Measurements from ENCODE around the gene EMC1. TPM values are rescaled to one million over a fixed set of nuclear protein-coding genes. Genes with fewer than 3 reads are reported as not detected.
"Not testable (repeated sequence)": the region's sequence is repeated elsewhere in the genome, so short reads cannot be mapped to it uniquely, and the experiment has no call there.

The EMC1 gene
- total and polyA plus RNA-seq, 7 experiments from 2014 or later: 18.6 to 43.7 (median 34.0) TPM

- intact Hi-C loops (cut with micrococcal nuclease): no loop called here
- Histone ChIP-seq H3K36me3 (ENCODE audit: control insufficient read depth in 2 of 3, insufficient read depth in 3 of 3, low read length in 3 of 3) (peaks cover 6 to 87% (median 16%) of the 10 kb centered on the region in 3 experiments), H3K9me3 (ENCODE audit: control insufficient read depth in 2 of 3, low read length in 3 of 3) (no peaks in the 10 kb centered on the region), H3K27me3 (ENCODE audit: control insufficient read depth in 2 of 2, insufficient read depth in 2 of 2, low read length in 2 of 2) (no peaks in the 10 kb centered on the region), H3K27ac (ENCODE audit: low read depth, low read length) (no peak overlapping the region), H3K4me3 (ENCODE audit: low read length) (no peak overlapping the region), H3K4me1 (ENCODE audit: control insufficient read depth in 2 of 2, insufficient read depth in 2 of 2, low read length in 2 of 2) (no peaks in the 10 kb centered on the region)
- CTCF ChIA-PET: no interaction called here
- ATAC-seq (no peak), DNase-seq (no peak)
- no peaks in the 10 kb centered on the region for H3K9me3 Mint-ChIP-seq
- H3K27me3 Mint-ChIP-seq: no peaks in the 10 kb centered on the region
- H3K4me1 Mint-ChIP-seq: peaks cover 4 to 18% (median 8%) of the 10 kb centered on the region in 7 donors
- no peak overlapping the region for H3K4me3 Mint-ChIP-seq
- peaks cover 14 to 46% (median 42%) of the 10 kb centered on the region in 5 donors for H3K36me3 Mint-ChIP-seq
- POLR2A ChIA-PET: interaction anchor here (0.6 kb wide), 1 partner anchor 89 kb away, joined by 3 read pairs; no protein-coding TSS in a partner anchor
- peak overlapping the region in 1 of 9 donors; percentile 39 for H3K27ac Mint-ChIP-seq
Observed at GRCh38 chr1:19220991-19221390, 30.3 kb downstream of the EMC1 start.

- H3K27ac ChIP-seq (ENCODE audit: low read depth, low read length): peak overlapping the region; percentile 11
- H3K4me3 ChIP-seq (ENCODE audit: low read length): no peak overlapping the region
- intact Hi-C loops (cut with micrococcal nuclease): no loop called here
- Mint-ChIP-seq H3K27me3 (no peaks in the 10 kb centered on the region), H3K4me3 (no peak overlapping the region), H3K27ac (peak overlapping the region in 6 of 9 donors; percentile 34 to 79 (median 56)), H3K4me1 (peaks cover 6 to 20% (median 11%) of the 10 kb centered on the region in 7 donors), H3K36me3 (peaks cover 14 to 46% (median 41%) of the 10 kb centered on the region in 5 donors), H3K9me3 (no peaks in the 10 kb centered on the region)
- CTCF ChIA-PET: no interaction called here
- peaks cover 6 to 80% (median 16%) of the 10 kb centered on the region in 3 experiments for H3K36me3 ChIP-seq (ENCODE audit: control insufficient read depth in 2 of 3, insufficient read depth in 3 of 3, low read length in 3 of 3)
- H3K27me3 ChIP-seq (ENCODE audit: control insufficient read depth in 2 of 2, insufficient read depth in 2 of 2, low read length in 2 of 2): no peaks in the 10 kb centered on the region
- ATAC-seq (no peak), DNase-seq (no peak)
- no peaks in the 10 kb centered on the region for H3K4me1 ChIP-seq (ENCODE audit: control insufficient read depth in 2 of 2, insufficient read depth in 2 of 2, low read length in 2 of 2)
- POLR2A ChIA-PET: interaction anchor here (0.8 kb wide), 1 partner anchor 9 kb away, joined by 3 read pairs; no protein-coding TSS in a partner anchor
- H3K9me3 ChIP-seq (ENCODE audit: control insufficient read depth in 2 of 3, low read length in 3 of 3): no peaks in the 10 kb centered on the region
Observed at GRCh38 chr1:19220080-19220846, 31.1 kb downstream of the EMC1 start.

GRCh38 chr1:19219451-19219850 is 31.9 kb downstream of the EMC1 start:
- Histone ChIP-seq H3K4me3 (ENCODE audit: low read length) (no peak overlapping the region), H3K27ac (ENCODE audit: low read depth, low read length) (no peak overlapping the region), H3K4me1 (ENCODE audit: control insufficient read depth in 2 of 2, insufficient read depth in 2 of 2, low read length in 2 of 2) (no peaks in the 10 kb centered on the region), H3K27me3 (ENCODE audit: control insufficient read depth in 2 of 2, insufficient read depth in 2 of 2, low read length in 2 of 2) (no peaks in the 10 kb centered on the region), H3K36me3 (ENCODE audit: control insufficient read depth in 2 of 3, insufficient read depth in 3 of 3, low read length in 3 of 3) (peaks cover 6 to 71% (median 16%) of the 10 kb centered on the region in 3 experiments), H3K9me3 (ENCODE audit: control insufficient read depth in 2 of 3, low read length in 3 of 3) (no peaks in the 10 kb centered on the region)
- no peak for ATAC-seq
- ChIA-PET POLR2A (interaction anchor here (0.8 kb wide), 1 partner anchor 9 kb away, joined by 3 read pairs; no protein-coding TSS in a partner anchor), CTCF (no interaction called here)
- Mint-ChIP-seq H3K4me3 (no peak overlapping the region), H3K27me3 (no peaks in the 10 kb centered on the region), H3K9me3 (no peaks in the 10 kb centered on the region), H3K36me3 (peaks cover 10 to 40% (median 37%) of the 10 kb centered on the region in 5 donors), H3K4me1 (peaks cover 7 to 23% (median 14%) of the 10 kb centered on the region in 7 donors), H3K27ac (peak overlapping the region in 2 of 9 donors; percentile 19 to 69)
- DNase-seq: no peak
- intact Hi-C loops (cut with micrococcal nuclease): loop anchor here in 1 of 2 donors (10.0 kb wide), 1 partner anchor 315 kb away; the partner anchor contains the start of gene ALDH4A1

- H3K36me3 ChIP-seq (ENCODE audit: control insufficient read depth in 2 of 3, insufficient read depth in 3 of 3, low read length in 3 of 3): peaks cover 6 to 43% (median 14%) of the 10 kb centered on the region in 3 experiments
- H3K27me3 ChIP-seq (ENCODE audit: control insufficient read depth in 2 of 2, insufficient read depth in 2 of 2, low read length in 2 of 2); H3K4me3 Mint-ChIP-seq; ATAC-seq; H3K9me3 Mint-ChIP-seq; CTCF ChIA-PET; H3K4me1 ChIP-seq (ENCODE audit: control insufficient read depth in 2 of 2, insufficient read depth in 2 of 2, low read length in 2 of 2); H3K4me3 ChIP-seq (ENCODE audit: low read length); POLR2A ChIA-PET; H3K27me3 Mint-ChIP-seq; H3K27ac ChIP-seq (ENCODE audit: low read depth, low read length); H3K9me3 ChIP-seq (ENCODE audit: control insufficient read depth in 2 of 3, low read length in 3 of 3); DNase-seq: not testable (repeated sequence)
- Mint-ChIP-seq H3K4me1 (peaks cover 18 to 46% (median 36%) of the 10 kb centered on the region in 7 donors), H3K36me3 (peaks cover 5 to 30% (median 25%) of the 10 kb centered on the region in 5 donors), H3K27ac (peak overlapping the region in 2 of 9 donors; percentile 16 to 61)
- intact Hi-C loops (cut with micrococcal nuclease): loop anchor here in 1 of 2 donors (10.0 kb wide), 1 partner anchor 312 kb away; the partner anchor contains the start of gene ALDH4A1
Observed at GRCh38 chr1:19216585-19216984, 34.7 kb downstream of the EMC1 start.

GRCh38 chr1:19213580-19213979 is 37.7 kb downstream of the EMC1 start:
- H3K36me3 ChIP-seq (ENCODE audit: control insufficient read depth in 2 of 3, insufficient read depth in 3 of 3, low read length in 3 of 3): peaks cover 0 to 17% (median 3%) of the 10 kb centered on the region in 3 experiments
- H3K27ac ChIP-seq (ENCODE audit: low read depth, low read length): peak overlapping the region; percentile 85
- peak overlapping the region in 5 of 9 donors; percentile 13 to 78 (median 34) for H3K27ac Mint-ChIP-seq
- no peaks in the 10 kb centered on the region for H3K9me3 ChIP-seq (ENCODE audit: control insufficient read depth in 2 of 3, low read length in 3 of 3)
- H3K36me3 Mint-ChIP-seq: peaks cover 0 to 15% (median 5%) of the 10 kb centered on the region in 5 donors
- DNase-seq (no peak), ATAC-seq (no peak)
- no peak overlapping the region for H3K4me3 ChIP-seq (ENCODE audit: low read length)
- H3K27me3 Mint-ChIP-seq: peaks cover 0 to 2% (median 0%) of the 10 kb centered on the region in 5 donors
- H3K4me3 Mint-ChIP-seq: no peak overlapping the region
- intact Hi-C loops (cut with micrococcal nuclease): loop anchor here (5.0 to 10.0 kb wide), 3 partner anchors 36 to 1294 kb away; partner anchors contain the start of genes ALDH4A1 (in 1 of the 2) and MUL1 (in 1 of the 2)
- peaks cover 33 to 61% (median 57%) of the 10 kb centered on the region in 7 donors for H3K4me1 Mint-ChIP-seq
- ChIA-PET POLR2A (no interaction called here), CTCF (no interaction called here)
- H3K27me3 ChIP-seq (ENCODE audit: control insufficient read depth in 2 of 2, insufficient read depth in 2 of 2, low read length in 2 of 2): no peaks in the 10 kb centered on the region
- H3K9me3 Mint-ChIP-seq: no peaks in the 10 kb centered on the region
- peaks cover 8 to 23% of the 10 kb centered on the region in 2 donors for H3K4me1 ChIP-seq (ENCODE audit: control insufficient read depth in 2 of 2, insufficient read depth in 2 of 2, low read length in 2 of 2)

GRCh38 chr1:19212167-19212566 is 39.2 kb downstream of the EMC1 start:
- H3K36me3 Mint-ChIP-seq: peaks cover 0 to 14% (median 3%) of the 10 kb centered on the region in 5 donors
- H3K27ac Mint-ChIP-seq: peak overlapping the region; percentile 9 to 97 (median 27)
- Histone ChIP-seq H3K9me3 (ENCODE audit: control insufficient read depth in 2 of 3, low read length in 3 of 3) (no peaks in the 10 kb centered on the region), H3K27me3 (ENCODE audit: control insufficient read depth in 2 of 2, insufficient read depth in 2 of 2, low read length in 2 of 2) (no peaks in the 10 kb centered on the region), H3K27ac (ENCODE audit: low read depth, low read length) (peak overlapping the region; percentile 85), H3K4me3 (ENCODE audit: low read length) (no peak overlapping the region), H3K36me3 (ENCODE audit: control insufficient read depth in 2 of 3, insufficient read depth in 3 of 3, low read length in 3 of 3) (peaks cover 0 to 9% (median 0%) of the 10 kb centered on the region in 3 experiments), H3K4me1 (ENCODE audit: control insufficient read depth in 2 of 2, insufficient read depth in 2 of 2, low read length in 2 of 2) (peaks cover 21 to 32% of the 10 kb centered on the region in 2 donors)
- peak overlapping the region in 8 of 10 donors; percentile 1 to 96 (median 32) for H3K4me3 Mint-ChIP-seq
- no peaks in the 10 kb centered on the region for H3K9me3 Mint-ChIP-seq
- POLR2A ChIA-PET: interaction anchor here (1.0 to 1.8 kb wide), 3 partner anchors 12 to 15 kb away, joined by 3 to 6 read pairs (median 3); no protein-coding TSS in a partner anchor
- DNase-seq (no peak), ATAC-seq (no peak)
- H3K27me3 Mint-ChIP-seq: peaks cover 0 to 2% (median 0%) of the 10 kb centered on the region in 5 donors
- H3K4me1 Mint-ChIP-seq: peaks cover 37 to 71% (median 69%) of the 10 kb centered on the region in 7 donors
- intact Hi-C loops (cut with micrococcal nuclease): loop anchor here (5.0 to 10.0 kb wide), 3 partner anchors 35 to 1295 kb away; partner anchors contain the start of genes ALDH4A1 (in 1 of the 2) and MUL1 (in 1 of the 2)
- CTCF ChIA-PET: no interaction called here

Measured in naive thymus-derived CD4-positive, alpha-beta T cell (primary cell).